B cell (primary cell): ENCODE results near the gene ZPLD1. TPM values are rescaled to one million over a fixed set of nuclear protein-coding genes. Genes with fewer than 3 reads are reported as not detected.

Source experiments
- ATAC-seq: fragments of 200-7000 bp; cut with Tn5 transposase; one replicate; pipeline ENCODE4 v1.10.0; 2021; ENCODE audit warnings: low read depth, mild to moderate bottlenecking, moderate number of reproducible peaks, moderate library complexity
- CTCF ChIA-PET: fragments of 350-600 bp; sonication (Branson Sonifier 250); formaldehyde crosslinking; loops from one replicate; lab custom pipeline; 2021; ENCODE audit warnings: antibody characterized with exemption, inconsistent platforms; lab: Charles Lee
- POLR2A ChIA-PET: fragments of 350-600 bp; sonication (Branson Sonifier 250); formaldehyde crosslinking; loops from one replicate; lab custom pipeline; 2021; ENCODE audit warnings: antibody characterized with exemption; lab: Charles Lee
- DNase-seq: peaks from one replicate; pipeline ENCODE4 v3.0.0; 2013
- H2AFZ ChIP-seq: 2 replicates; pipeline ENCODE4 v1.6.1; 2012; ENCODE audit warnings: mild to moderate bottlenecking, low read depth, low read length; ENCODE audit not compliant: insufficient read depth, poor library complexity, severe bottlenecking
- H3K27ac ChIP-seq, 2 donors: 1 replicate in 1 of 2; 2 replicates in 1 of 2; pipeline ENCODE4 v1.5.1; 2012 to 2013; ENCODE audit warnings: low read length in 2 of 2, mild to moderate bottlenecking in 2 of 2, moderate library complexity in 1 of 2
- H3K27me3 ChIP-seq, 4 experiments: fragments of 200-600 bp in 1 of 4; sonication (generic) in 1 of 4; replicated peaks in 1 of 4; 1 replicate in 2 of 4; 2 replicates in 2 of 4; pipeline versions ENCODE4 v1.6.1 to v1.7.0; 2013 to 2016; ENCODE audit warnings: low read length in 3 of 4, mild to moderate bottlenecking in 2 of 4, mixed read lengths in 1 of 4, moderate library complexity in 1 of 4; ENCODE audit not compliant: insufficient read depth in 4 of 4, control insufficient read depth in 3 of 4; ENCODE audit errors: control extremely low read depth in 1 of 4
- H3K36me3 ChIP-seq, 2 experiments: replicated peaks in 1 of 2; 1 replicate in 1 of 2; 2 replicates in 1 of 2; pipeline versions ENCODE4 v1.6.1 to v1.7.1; 2013; ENCODE audit warnings: low read length in 1 of 2; ENCODE audit not compliant: insufficient read depth in 2 of 2, control insufficient read depth in 1 of 2; ENCODE audit errors: control extremely low read depth in 1 of 2, extremely low read depth in 1 of 2
- H3K4me1 ChIP-seq, 2 donors: fragments of 200-600 bp in 1 of 2; sonication (generic) in 1 of 2; 1 replicate in 1 of 2; 2 replicates in 1 of 2; pipeline versions ENCODE4 v1.5.1 to v1.6.1; 2013 to 2017; ENCODE audit warnings: low read length in 2 of 2; ENCODE audit not compliant: control insufficient read depth in 2 of 2, insufficient read depth in 2 of 2
- H3K4me2 ChIP-seq: replicated peaks from 2 replicates; pipeline ENCODE3; 2012; ENCODE audit warnings: mild to moderate bottlenecking, low read depth, low read length; ENCODE audit not compliant: poor library complexity, severe bottlenecking
- H3K4me3 ChIP-seq, 5 experiments: fragments of 200-600 bp in 1 of 5; sonication (generic) in 1 of 5; 1 replicate in 3 of 5; 2 replicates in 2 of 5; pipeline versions ENCODE4 v1.5.1 to v1.7.0; 2011 to 2016; ENCODE audit warnings: low read length in 4 of 5, mild to moderate bottlenecking in 4 of 5, low read depth in 2 of 5, control low read depth in 1 of 5, moderate library complexity in 1 of 5; ENCODE audit not compliant: insufficient read depth in 1 of 5; ENCODE audit errors: control extremely low read depth in 1 of 5, extremely low read depth in 1 of 5
- H3K79me2 ChIP-seq: fragments of 200-600 bp; sonication (generic); one replicate; pipeline ENCODE4 v1.6.0; 2016; ENCODE audit warnings: low read length; ENCODE audit not compliant: control insufficient read depth, insufficient read depth
- H3K9ac ChIP-seq: fragments of 200-600 bp; sonication (generic); 2 replicates; pipeline ENCODE4 v1.6.1; 2017; ENCODE audit warnings: mild to moderate bottlenecking, low read length, moderate library complexity
- H3K9me3 ChIP-seq, 3 donors: one replicate each; pipeline versions ENCODE4 v1.6.1 to v1.7.1; 2013; ENCODE audit warnings: low read length in 2 of 3; ENCODE audit not compliant: control insufficient read depth in 2 of 3, insufficient read depth in 1 of 3; ENCODE audit errors: control extremely low read depth in 1 of 3
- H4K20me1 ChIP-seq: 2 replicates; pipeline ENCODE4 v1.6.0; 2012; ENCODE audit warnings: mild to moderate bottlenecking, low read length; ENCODE audit not compliant: insufficient read depth, control insufficient read depth, poor library complexity, severe bottlenecking
- H3K27ac Mint-ChIP-seq: one replicate; pipeline ENCODE4 v1.8.0; 2021; ENCODE audit warnings: mixed read lengths
- H3K27me3 Mint-ChIP-seq: one replicate; pipeline ENCODE4 v1.8.0; 2021; ENCODE audit warnings: mixed read lengths
- H3K4me1 Mint-ChIP-seq: one replicate; pipeline ENCODE4 v1.8.0; 2021; ENCODE audit warnings: mixed read lengths
- H3K4me3 Mint-ChIP-seq: one replicate; pipeline ENCODE4 v1.8.0; 2021; ENCODE audit warnings: mixed read lengths
- H3K9me3 Mint-ChIP-seq: one replicate; pipeline ENCODE4 v1.8.0; 2022; ENCODE audit warnings: mixed read lengths; ENCODE audit not compliant: insufficient read depth
- EZH2 ChIP-seq: IDR thresholded peaks from 2 replicates; pipeline ENCODE4 v1.6.1; 2012; ENCODE audit warnings: borderline replicate concordance, low read depth, mild to moderate bottlenecking, moderate library complexity, low read length; ENCODE audit not compliant: insufficient read depth, poor library complexity, severe bottlenecking
- WGBS: methylation state at CpG from one replicate; pipeline ENCODE4 v1.1.5; 2013; ENCODE audit warnings: missing lambda C conversion rate; ENCODE audit not compliant: insufficient coverage; 5-methylcytosine and 5-hydroxymethylcytosine counted together
- intact Hi-C: fragments of 100-400 bp; cut with micrococcal nuclease; formaldehyde crosslinking; loops from one replicate; pipeline ENCODE4 v1.10.0; 2022
- polyA plus RNA-seq: library from polyadenylated mRNA; depleted of rRNA; stranded (reverse); fragments of >200 nt; gene quantifications from 2 replicates; pipeline ENCODE4 v1.2.3, GENCODE V29; 2012
- total RNA-seq, 2 donors: library from RNA; stranded (reverse); fragments of 120-200 nt in 1 of 2; gene quantifications; 1 replicate in 1 of 2; 2 replicates in 1 of 2; pipeline versions ENCODE4 v1.2.3 to v1.2.4, GENCODE V29; 2013 to 2022
- TF ChIP-seq, protein P1 (sequence below): fragments of 200-600 bp; IDR thresholded peaks from one replicate; pipeline ENCODE4 v1.8.0; 2022; ENCODE audit warnings: antibody characterized with exemption, mild to moderate bottlenecking

The ZPLD1 gene
- total and polyA plus RNA-seq, 2 donors (not counting 1 experiment from before 2014, with no cell fraction given), result not detected

DNA sequence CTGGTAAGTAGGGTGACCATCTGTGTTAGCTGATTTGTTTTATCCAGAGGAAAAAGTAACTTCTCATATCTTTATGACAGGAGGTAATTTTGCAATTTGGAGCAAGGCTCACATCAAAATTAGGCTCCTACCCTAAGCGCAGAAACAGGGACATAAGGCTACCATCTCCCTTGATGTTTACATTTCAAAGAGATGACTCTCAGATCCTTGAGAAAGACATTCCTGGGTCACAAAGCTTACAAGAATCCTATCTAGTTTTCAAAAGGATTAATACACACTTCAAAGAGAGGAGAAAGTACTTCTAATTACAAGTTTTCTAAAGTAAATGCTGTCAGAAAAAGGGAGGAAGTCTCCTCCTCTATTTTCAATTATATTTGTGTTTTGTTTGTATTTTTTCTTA is 7.0 kb downstream of the ZPLD1 start:
- H3K4me1 ChIP-seq, result no peaks in the 10 kb centered on the region
- intact Hi-C loops, result no loop called here
- ChIA-PET CTCF (no interaction called here), POLR2A (no interaction called here)
- no peak overlapping the region for H3K27ac ChIP-seq
- peaks cover 0 to 1% (median 0%) of the 10 kb centered on the region in 4 experiments for H3K27me3 ChIP-seq
- Mint-ChIP-seq H3K27ac (no peak overlapping the region), H3K4me3 (no peak overlapping the region), H3K4me1 (no peaks in the 10 kb centered on the region), H3K27me3 (peaks cover 13% of the 10 kb centered on the region), H3K9me3 (no peaks in the 10 kb centered on the region)
- 75% methylated on average over 1 of the region's 1 CpG for WGBS
- H3K4me3 ChIP-seq, result no peak overlapping the region
- H3K79me2 ChIP-seq, result no peaks in the 10 kb centered on the region
- no peak overlapping the region for H3K9ac ChIP-seq
- no peaks in the 10 kb centered on the region for H3K9me3 ChIP-seq
- no peak overlapping the region for H3K4me2 ChIP-seq
- no peaks in the 10 kb centered on the region for H3K36me3 ChIP-seq
- no peak for ATAC-seq
- TF ChIP-seq, protein P1, sequence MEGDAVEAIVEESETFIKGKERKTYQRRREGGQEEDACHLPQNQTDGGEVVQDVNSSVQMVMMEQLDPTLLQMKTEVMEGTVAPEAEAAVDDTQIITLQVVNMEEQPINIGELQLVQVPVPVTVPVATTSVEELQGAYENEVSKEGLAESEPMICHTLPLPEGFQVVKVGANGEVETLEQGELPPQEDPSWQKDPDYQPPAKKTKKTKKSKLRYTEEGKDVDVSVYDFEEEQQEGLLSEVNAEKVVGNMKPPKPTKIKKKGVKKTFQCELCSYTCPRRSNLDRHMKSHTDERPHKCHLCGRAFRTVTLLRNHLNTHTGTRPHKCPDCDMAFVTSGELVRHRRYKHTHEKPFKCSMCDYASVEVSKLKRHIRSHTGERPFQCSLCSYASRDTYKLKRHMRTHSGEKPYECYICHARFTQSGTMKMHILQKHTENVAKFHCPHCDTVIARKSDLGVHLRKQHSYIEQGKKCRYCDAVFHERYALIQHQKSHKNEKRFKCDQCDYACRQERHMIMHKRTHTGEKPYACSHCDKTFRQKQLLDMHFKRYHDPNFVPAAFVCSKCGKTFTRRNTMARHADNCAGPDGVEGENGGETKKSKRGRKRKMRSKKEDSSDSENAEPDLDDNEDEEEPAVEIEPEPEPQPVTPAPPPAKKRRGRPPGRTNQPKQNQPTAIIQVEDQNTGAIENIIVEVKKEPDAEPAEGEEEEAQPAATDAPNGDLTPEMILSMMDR, result no peak
- no peak for TF ChIP-seq EZH2
- H2AFZ ChIP-seq, result no peak overlapping the region
- no peaks in the 10 kb centered on the region for H4K20me1 ChIP-seq
- DNase-seq, result no peak

DNA sequence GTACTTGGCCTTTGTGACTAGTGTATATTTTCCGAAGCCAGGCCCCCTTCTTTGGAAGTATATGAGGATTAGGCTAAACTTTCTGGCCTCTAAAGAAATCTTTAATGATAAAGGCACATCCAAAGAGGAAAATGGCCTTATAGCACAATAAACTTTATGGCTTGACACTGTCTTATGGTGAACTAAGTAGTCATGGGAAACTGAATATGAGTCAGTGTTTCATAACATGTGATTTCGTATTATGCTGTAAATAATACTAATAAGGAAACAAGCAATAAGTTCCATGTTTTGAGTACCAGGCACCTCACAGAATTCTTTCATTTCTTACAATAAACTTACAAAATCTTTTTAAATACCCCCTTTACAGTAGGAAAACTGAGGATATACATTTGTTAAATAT is 8.2 kb downstream of the ZPLD1 start:
- Histone ChIP-seq H4K20me1 (no peaks in the 10 kb centered on the region), H3K9ac (no peak overlapping the region), H3K36me3 (no peaks in the 10 kb centered on the region), H3K4me3 (no peak overlapping the region), H3K79me2 (no peaks in the 10 kb centered on the region), H3K4me1 (no peaks in the 10 kb centered on the region), H3K27me3 (peaks cover 0 to 3% (median 0%) of the 10 kb centered on the region in 4 experiments), H2AFZ (no peak overlapping the region), H3K9me3 (no peaks in the 10 kb centered on the region), H3K4me2 (no peak overlapping the region), H3K27ac (no peak overlapping the region)
- ATAC-seq (no peak), DNase-seq (no peak)
- Mint-ChIP-seq H3K9me3 (no peaks in the 10 kb centered on the region), H3K27me3 (peaks cover 12% of the 10 kb centered on the region), H3K27ac (no peak overlapping the region), H3K4me1 (no peaks in the 10 kb centered on the region), H3K4me3 (no peak overlapping the region)
- ChIA-PET POLR2A (no interaction called here), CTCF (no interaction called here)
- TF ChIP-seq EZH2, result no peak
- TF ChIP-seq, protein P1, result no peak
- intact Hi-C loops, result no loop called here
- no CpG with 5 or more reads among the region's 2 CpGs for WGBS
